Peyer's patch (tissue), 4 donors: Measurements from ENCODE around the gene SUPT5H. TPM values are rescaled to one million over a fixed set of nuclear protein-coding genes. Genes with fewer than 3 reads are reported as not detected.
A peak's percentile ranks its signal among the peaks of the same experiment; 100 is the strongest.

ENCODE experiments used
- DNase-seq, 3 donors: peaks; one replicate each; pipeline ENCODE4 v3.0.0-alpha.2; 2017 to 2019
- H3K27ac ChIP-seq, 4 donors: fragments of 200-600 bp; sonication (generic); one replicate each; pipeline ENCODE4 v1.5.1; 2016 to 2019
- H3K27me3 ChIP-seq, 2 donors: fragments of 200-600 bp; sonication (generic); one replicate each; pipeline ENCODE4 v1.5.1; 2019
- H3K36me3 ChIP-seq, 3 donors: fragments of 200-600 bp; sonication (generic); one replicate each; pipeline ENCODE4 v1.5.1; 2016 to 2019
- H3K4me1 ChIP-seq, 4 donors: fragments of 200-600 bp; sonication (generic); one replicate each; pipeline ENCODE4 v1.5.1; 2016 to 2019
- H3K4me3 ChIP-seq, 4 donors: fragments of 200-600 bp; sonication (generic); 1 replicate in 3 of 4; 2 replicates in 1 of 4; pipeline ENCODE4 v1.5.1; 2016 to 2019; ENCODE audit warnings: mild to moderate bottlenecking in 1 of 4
- H3K9me3 ChIP-seq, 4 donors: fragments of 200-600 bp; sonication (generic); one replicate each; pipeline ENCODE4 v1.5.1; 2016 to 2019; ENCODE audit warnings: mild to moderate bottlenecking in 1 of 4
- CTCF ChIP-seq, 6 experiments: fragments of 450-650 bp in 4 of 6; fragments of 200-600 bp in 2 of 6; sonication (generic) in 1 of 6; IDR thresholded peaks; one replicate each; pipeline ENCODE4 v1.5.1; 2017 to 2019; ENCODE audit warnings: antibody characterized with exemption in 6 of 6, mild to moderate bottlenecking in 3 of 6, moderate library complexity in 1 of 6
- POLR2A ChIP-seq, 2 donors: fragments of 450-650 bp; IDR thresholded peaks; one replicate each; pipeline ENCODE4 v1.5.1; 2017; ENCODE audit warnings: antibody characterized with exemption in 2 of 2, mild to moderate bottlenecking in 2 of 2, moderate library complexity in 2 of 2
- total RNA-seq, 4 donors: library from RNA; depleted of rRNA; stranded (reverse); fragments of >200 nt; gene quantifications; one replicate each; pipeline ENCODE4 v1.1.0, GENCODE V29; 2016

SUPT5H gene
- total RNA-seq, 4 donors from 2014 or later, result 98.4 to 173 (median 160) TPM

- H3K9me3 ChIP-seq, result no peaks in the 10 kb centered on the region
- no peaks in the 10 kb centered on the region for H3K27me3 ChIP-seq
- no peak for DNase-seq
- no peak for TF ChIP-seq POLR2A (IDR thresholded peaks at IDR 0.05)
- TF ChIP-seq CTCF (IDR thresholded peaks at IDR 0.05), result no peak
- H3K36me3 ChIP-seq, result peaks cover 0 to 20% (median 4%) of the 10 kb centered on the region in 3 donors
- H3K27ac ChIP-seq, result peak overlapping the region; percentile 98 to 100 (median 100)
- H3K4me1 ChIP-seq, result peaks cover 0 to 42% (median 31%) of the 10 kb centered on the region in 4 donors
- H3K4me3 ChIP-seq, result peak overlapping the region; percentile 78 to 96 (median 92)
Observed at GRCh38 chr19:39407410-39407659, 38.0 kb upstream of the SUPT5H start.

- H3K27ac ChIP-seq, result peak overlapping the region; percentile 98 to 100 (median 100)
- H3K4me1 ChIP-seq, result peaks cover 0 to 40% (median 30%) of the 10 kb centered on the region in 4 donors
- peak overlapping the region; percentile 78 to 96 (median 92) for H3K4me3 ChIP-seq
- TF ChIP-seq CTCF (IDR thresholded peaks at IDR 0.05), result no peak
- peak; percentile 47 for TF ChIP-seq POLR2A (IDR thresholded peaks at IDR 0.05)
- H3K9me3 ChIP-seq, result no peaks in the 10 kb centered on the region
- H3K27me3 ChIP-seq, result no peaks in the 10 kb centered on the region
- DNase-seq, result peak; percentile 83 to 93 (median 85)
- peaks cover 0 to 20% (median 4%) of the 10 kb centered on the region in 3 donors for H3K36me3 ChIP-seq
Observed at GRCh38 chr19:39407660-39408391, 37.6 kb upstream of the SUPT5H start.

- Histone ChIP-seq H3K27ac (peak overlapping the region; percentile 98 to 100 (median 100)), H3K27me3 (no peaks in the 10 kb centered on the region), H3K4me1 (peaks cover 0 to 39% (median 32%) of the 10 kb centered on the region in 4 donors), H3K4me3 (peak overlapping the region; percentile 78 to 96 (median 92)), H3K36me3 (peaks cover 0 to 20% (median 4%) of the 10 kb centered on the region in 3 donors), H3K9me3 (no peaks in the 10 kb centered on the region)
- TF ChIP-seq CTCF (IDR thresholded peaks at IDR 0.05) (no peak), POLR2A (IDR thresholded peaks at IDR 0.05) (peak in 1 of 2 donors; percentile 25)
- DNase-seq, result no peak
Observed at GRCh38 chr19:39408392-39409207, 36.8 kb upstream of the SUPT5H start.

GRCh38 chr19:39409208-39410016, 36.0 kb upstream of the SUPT5H start:
- TF ChIP-seq POLR2A (IDR thresholded peaks at IDR 0.05), result peak; percentile 79 to 94
- TF ChIP-seq CTCF (IDR thresholded peaks at IDR 0.05), result peak in 2 of 6 experiments; percentile 9 to 17
- no peaks in the 10 kb centered on the region for H3K27me3 ChIP-seq
- H3K4me3 ChIP-seq, result peak overlapping the region; percentile 78 to 96 (median 92)
- peak overlapping the region; percentile 98 to 100 (median 100) for H3K27ac ChIP-seq
- no peaks in the 10 kb centered on the region for H3K9me3 ChIP-seq
- peaks cover 0 to 43% (median 29%) of the 10 kb centered on the region in 4 donors for H3K4me1 ChIP-seq
- DNase-seq, result peak; percentile 89 to 97 (median 97)
- H3K36me3 ChIP-seq, result peaks cover 0 to 20% (median 4%) of the 10 kb centered on the region in 3 donors
